Adipocyte (in vitro differentiated cells): Measurements from ENCODE around the gene ARHGEF35.
"Not testable (repeated sequence)": the region's sequence is repeated elsewhere in the genome, so short reads cannot be mapped to it uniquely, and the experiment has no call there.

ENCODE experiments used
- DNase-seq: peaks from one replicate; pipeline ENCODE4 v3.0.0-alpha.2; 2015; ENCODE audit warnings: low read depth
- H3K27me3 ChIP-seq: replicated peaks from 2 replicates; pipeline ENCODE4 v1.7.0; 2013; ENCODE audit warnings: mild to moderate bottlenecking, low read length, moderate library complexity; ENCODE audit not compliant: control insufficient read depth, insufficient read depth
- H3K36me3 ChIP-seq: 2 replicates; pipeline ENCODE4 v1.7.0; 2013; ENCODE audit warnings: low read length, mild to moderate bottlenecking, moderate library complexity; ENCODE audit not compliant: control insufficient read depth, insufficient read depth, severe bottlenecking
- H3K4me1 ChIP-seq: 2 replicates; pipeline ENCODE4 v1.7.0; 2013; ENCODE audit warnings: mild to moderate bottlenecking, low read length, moderate library complexity; ENCODE audit not compliant: control insufficient read depth, insufficient read depth
- H3K4me3 ChIP-seq: 2 replicates; pipeline ENCODE4 v1.7.0; 2013; ENCODE audit warnings: mild to moderate bottlenecking, low read length, moderate library complexity
- H3K9ac ChIP-seq: 2 replicates; pipeline ENCODE4 v1.7.0; 2013; ENCODE audit warnings: mild to moderate bottlenecking, low read length, moderate library complexity
- H3K9me3 ChIP-seq: 2 replicates; pipeline ENCODE4 v1.7.0; 2013; ENCODE audit warnings: mild to moderate bottlenecking, low read length, moderate library complexity; ENCODE audit not compliant: control insufficient read depth

The ARHGEF35 gene

GRCh38 chr7:144217200-144217599, 21.6 kb upstream of the ARHGEF35 start:
- H3K9ac ChIP-seq, H3K36me3 ChIP-seq, H3K4me1 ChIP-seq, H3K27me3 ChIP-seq, H3K9me3 ChIP-seq, H3K4me3 ChIP-seq, DNase-seq: not testable (repeated sequence)

GRCh38 chr7:144205306-144205705, 9.7 kb upstream of the ARHGEF35 start:
- DNase-seq, H3K9ac ChIP-seq, H3K36me3 ChIP-seq, H3K27me3 ChIP-seq, H3K4me3 ChIP-seq, H3K4me1 ChIP-seq, H3K9me3 ChIP-seq: not testable (repeated sequence)

- not testable (repeated sequence) for H3K27me3 ChIP-seq, DNase-seq, H3K36me3 ChIP-seq, H3K4me1 ChIP-seq, H3K9me3 ChIP-seq, H3K4me3 ChIP-seq, H3K9ac ChIP-seq
These were observed 7.5 kb upstream of the ARHGEF35 start for GRCh38 chr7:144203086-144203485.

- not testable (repeated sequence) for H3K27me3 ChIP-seq, H3K4me3 ChIP-seq, H3K4me1 ChIP-seq, H3K36me3 ChIP-seq, H3K9me3 ChIP-seq, DNase-seq, H3K9ac ChIP-seq
These were observed 6.3 kb upstream of the ARHGEF35 start for GRCh38 chr7:144201978-144202377.

GRCh38 chr7:144198934-144199333, 3.3 kb upstream of the ARHGEF35 start:
- H3K27me3 ChIP-seq = not testable (repeated sequence)

GRCh38 chr7:144194453-144194852, 1.2 kb downstream of the ARHGEF35 start:
- not testable (repeated sequence) for H3K36me3 ChIP-seq, H3K4me3 ChIP-seq, H3K9ac ChIP-seq, H3K9me3 ChIP-seq, H3K4me1 ChIP-seq, DNase-seq, H3K27me3 ChIP-seq

More at GRCh38 chr7:144198934-144199333, 3.3 kb upstream of the ARHGEF35 start:
- DNase-seq, H3K4me3 ChIP-seq, H3K4me1 ChIP-seq, H3K9ac ChIP-seq, H3K36me3 ChIP-seq, H3K9me3 ChIP-seq: not testable (repeated sequence)

GRCh38 chr7:144193782-144194181, 1.9 kb downstream of the ARHGEF35 start:
- not testable (repeated sequence) for DNase-seq, H3K4me1 ChIP-seq, H3K9me3 ChIP-seq, H3K9ac ChIP-seq, H3K36me3 ChIP-seq, H3K27me3 ChIP-seq, H3K4me3 ChIP-seq

- not testable (repeated sequence) for H3K36me3 ChIP-seq, H3K4me3 ChIP-seq, DNase-seq, H3K4me1 ChIP-seq, H3K9ac ChIP-seq, H3K27me3 ChIP-seq, H3K9me3 ChIP-seq
These were observed 7.0 kb downstream of the ARHGEF35 start for GRCh38 chr7:144188578-144189171.

GRCh38 chr7:144187848-144188247, 7.8 kb downstream of the ARHGEF35 start:
- H3K9ac ChIP-seq, DNase-seq, H3K9me3 ChIP-seq, H3K27me3 ChIP-seq, H3K4me1 ChIP-seq, H3K4me3 ChIP-seq, H3K36me3 ChIP-seq: not testable (repeated sequence)

DNA sequence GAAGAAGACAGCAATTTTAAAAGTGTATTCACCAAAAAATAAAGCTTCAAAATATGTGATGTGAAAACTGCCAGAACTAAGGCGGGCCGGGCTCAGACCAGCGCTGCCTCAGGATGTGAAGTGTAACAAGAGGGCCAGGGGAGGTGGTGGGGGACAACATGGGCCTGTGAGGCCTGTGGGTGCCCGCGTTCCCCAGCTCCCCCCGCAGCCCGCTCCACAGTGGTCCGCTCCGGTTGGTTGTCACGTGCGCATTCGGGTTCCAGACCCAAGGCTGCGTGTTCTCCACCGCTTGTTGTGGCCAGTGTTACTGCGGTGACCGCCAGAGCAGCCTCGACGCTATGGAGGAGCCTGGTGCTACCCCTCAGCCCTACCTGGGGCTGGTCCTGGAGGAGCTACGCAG, 12.5 kb downstream of the ARHGEF35 start, which contains the start of gene CTAGE4:
Gene CTAGE4 (plus strand): TSS at position 301 of the 400 bp plus-strand sequence. CDS start 38 bp downstream, at position 339.
- not testable (repeated sequence) for H3K4me3 ChIP-seq, H3K9me3 ChIP-seq, DNase-seq, H3K36me3 ChIP-seq, H3K27me3 ChIP-seq, H3K9ac ChIP-seq, H3K4me1 ChIP-seq

DNA sequence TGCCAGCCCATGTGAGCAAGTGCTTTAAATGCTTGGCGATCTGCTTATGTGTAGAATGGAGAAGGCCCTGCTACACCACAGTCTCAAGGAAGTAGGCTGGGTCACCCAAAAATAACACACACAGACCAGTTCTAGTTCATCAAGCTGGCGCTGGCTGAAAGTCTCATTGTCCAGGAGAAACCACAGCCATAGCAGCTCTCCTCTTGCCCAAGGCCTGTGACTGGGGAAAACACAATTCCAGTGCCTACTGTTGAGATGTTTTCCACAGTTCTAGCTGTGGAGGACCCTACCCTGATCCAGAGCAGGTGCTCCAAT, 16.5 kb downstream of the ARHGEF35 start:
- H3K36me3 ChIP-seq, H3K27me3 ChIP-seq, H3K9ac ChIP-seq, DNase-seq, H3K9me3 ChIP-seq, H3K4me3 ChIP-seq, H3K4me1 ChIP-seq: not testable (repeated sequence)

DNA sequence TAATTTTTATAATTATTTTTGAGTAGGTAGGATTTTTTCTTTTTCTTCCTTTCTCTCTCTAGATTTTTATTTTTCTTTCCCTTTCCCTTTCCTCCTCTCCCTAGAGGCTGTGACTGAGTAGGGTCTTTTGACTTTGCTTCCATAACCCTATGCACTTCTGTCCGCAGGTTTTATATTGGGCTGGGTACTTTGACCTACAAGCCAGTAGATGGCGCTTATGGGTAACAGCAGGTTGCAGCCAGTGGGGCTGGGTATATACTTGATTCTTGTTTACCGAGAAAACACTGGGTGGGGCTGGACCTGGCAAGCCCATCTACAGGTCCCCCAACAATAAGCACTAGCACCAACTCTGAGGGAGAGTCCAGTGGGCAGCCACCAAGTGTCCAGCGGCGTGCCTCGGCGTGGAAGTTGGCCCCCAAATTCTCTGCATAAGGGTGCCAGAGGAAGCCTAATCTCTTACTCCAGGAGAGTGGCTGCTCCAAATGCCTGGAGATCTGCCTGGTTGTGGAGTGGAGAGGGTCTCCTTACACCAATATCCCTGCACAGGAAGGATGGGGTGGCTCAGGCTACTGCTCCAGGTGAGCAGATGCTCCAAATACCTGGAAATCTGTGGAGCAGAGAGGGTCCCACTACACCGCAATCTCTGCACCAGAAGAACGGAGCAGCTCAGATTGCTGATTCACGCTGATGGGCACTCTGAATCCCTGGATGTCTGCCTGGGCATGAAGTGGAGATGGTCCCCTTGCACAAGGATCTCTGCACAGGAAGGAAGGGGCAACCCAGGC, 17.1 kb downstream of the ARHGEF35 start:
- DNase-seq = peak; percentile 42
- H3K27me3 ChIP-seq, H3K9me3 ChIP-seq, H3K36me3 ChIP-seq, H3K4me3 ChIP-seq, H3K4me1 ChIP-seq, H3K9ac ChIP-seq: not testable (repeated sequence)
